HG03108 (cell line): Measurements from ENCODE around the gene GMDS.

Experiments
- ATAC-seq: cut with Tn5 transposase; IDR thresholded peaks from one replicate; pipeline ENCODE4 v1.9.1; 2021; ENCODE audit warnings: moderate library complexity; ENCODE audit not compliant: unreplicated experiment

The GMDS gene

DNA sequence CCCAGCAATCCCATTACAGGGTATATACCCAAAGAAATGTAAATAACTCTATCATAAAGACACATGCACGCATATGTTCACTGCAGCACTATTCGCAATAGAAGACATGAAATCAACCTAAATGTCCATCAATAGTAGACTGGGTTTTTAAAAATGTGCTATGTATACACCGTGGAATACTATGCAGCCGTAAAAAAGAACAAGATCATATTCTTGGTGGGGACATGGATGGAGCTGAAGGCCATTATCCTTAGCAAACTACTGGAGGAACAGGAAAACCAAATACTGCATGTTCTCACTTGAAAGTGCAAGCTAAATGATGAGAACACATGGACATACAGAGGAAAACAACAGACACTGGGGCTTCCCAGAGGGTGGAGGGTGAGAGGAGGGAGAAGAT lies 201.2 kb downstream of the GMDS start:
- no peak for ATAC-seq

DNA sequence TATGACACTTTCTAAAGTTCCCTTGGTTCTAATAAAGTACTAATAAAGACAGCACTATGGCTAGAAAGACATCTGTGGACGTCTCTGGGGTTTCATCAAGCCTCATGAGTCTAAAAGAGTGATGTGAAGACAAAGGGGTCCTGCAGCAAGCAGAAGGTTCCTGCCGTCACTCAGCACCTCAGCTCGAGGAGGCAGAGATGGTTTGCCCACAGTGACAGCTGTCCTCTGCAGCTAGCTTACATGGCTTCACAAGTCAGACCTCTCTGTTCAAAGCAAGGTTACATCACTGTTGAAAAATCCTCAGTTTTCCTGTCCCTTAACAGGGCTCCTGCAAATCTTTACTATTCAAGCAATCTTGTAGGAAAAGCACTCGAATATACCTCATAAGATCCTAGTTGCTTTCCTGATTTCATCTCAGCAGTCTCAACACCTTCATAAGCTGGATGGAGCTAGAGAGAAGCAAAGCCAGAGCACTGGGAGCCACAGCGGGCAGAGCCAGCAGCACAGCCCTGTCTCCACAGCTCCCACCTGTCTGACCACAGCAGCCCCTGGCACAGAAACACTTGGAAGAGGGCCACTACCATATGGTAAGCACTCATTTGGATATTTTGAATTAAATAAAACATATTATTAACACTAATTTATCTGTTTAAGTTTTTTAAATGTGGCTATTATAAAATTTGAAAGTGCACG lies 202.3 kb downstream of the GMDS start:
- no peak for ATAC-seq

DNA sequence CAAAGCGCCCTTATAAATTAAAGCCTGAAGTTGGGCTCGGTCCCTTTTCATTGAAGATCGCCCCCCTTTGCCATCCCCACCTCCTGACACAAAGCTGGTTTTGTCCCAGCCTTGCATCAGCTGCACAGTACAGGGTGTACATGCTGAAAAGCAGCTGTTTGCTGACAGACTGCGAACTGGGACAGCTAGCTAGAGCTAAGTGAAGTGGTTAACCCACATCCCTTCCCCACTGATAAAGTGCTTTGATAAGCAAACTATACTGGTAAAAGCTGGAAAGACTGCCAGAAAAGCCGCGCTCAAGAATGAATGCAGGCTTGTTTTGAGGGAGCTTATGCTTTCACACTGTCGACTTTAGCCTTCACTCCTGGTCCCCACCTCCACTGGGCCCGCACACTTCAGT lies 207.3 kb downstream of the GMDS start:
- ATAC-seq, result no peak

DNA sequence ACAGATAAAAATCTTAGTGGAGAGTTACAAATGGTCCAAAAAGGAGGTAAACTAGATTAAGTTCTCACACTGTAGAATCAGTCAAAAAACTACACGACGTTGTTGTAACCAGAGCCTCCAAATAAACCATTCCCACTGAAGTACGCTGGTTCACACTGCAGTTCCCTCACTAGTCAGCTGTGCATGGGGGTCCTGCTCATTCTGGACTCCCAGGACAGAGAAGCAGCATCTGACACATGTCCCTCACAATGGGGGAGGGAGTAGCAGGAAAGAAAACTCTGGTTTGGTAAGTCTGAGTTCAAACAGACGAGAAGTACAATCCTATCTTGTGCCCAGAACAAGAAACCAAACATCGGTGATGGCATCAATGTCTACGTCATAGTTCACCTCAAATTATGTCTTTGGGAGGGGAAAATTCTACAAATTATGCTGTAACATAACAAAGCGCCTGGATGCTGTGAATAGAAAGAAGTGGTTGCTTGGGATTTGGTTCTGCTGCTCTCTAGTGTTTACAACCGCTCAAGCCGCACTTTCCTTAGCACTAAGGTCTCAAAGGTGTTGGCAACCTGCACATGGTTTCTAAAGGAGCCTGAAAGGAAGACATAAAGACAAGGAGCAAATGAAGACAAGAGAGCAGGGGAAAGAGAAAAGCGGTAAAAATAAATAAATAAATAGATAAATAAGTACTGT lies 208.0 kb downstream of the GMDS start:
- ATAC-seq, result no peak

DNA sequence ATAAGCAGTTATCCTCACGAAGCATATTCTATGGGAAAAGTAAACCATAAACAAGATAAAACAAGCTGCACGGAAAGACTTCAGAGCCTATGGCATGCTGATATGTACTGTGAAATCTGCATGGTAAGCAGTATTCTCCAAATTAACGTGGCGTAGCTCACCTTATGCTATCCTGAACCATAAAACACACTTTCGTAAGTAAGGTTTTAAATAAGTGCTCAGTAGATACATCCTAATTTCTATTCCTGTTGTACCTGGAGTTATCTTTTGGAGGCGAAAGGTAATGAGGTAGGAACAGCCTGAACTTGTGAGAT lies 208.7 kb downstream of the GMDS start:
- ATAC-seq, result no peak

DNA sequence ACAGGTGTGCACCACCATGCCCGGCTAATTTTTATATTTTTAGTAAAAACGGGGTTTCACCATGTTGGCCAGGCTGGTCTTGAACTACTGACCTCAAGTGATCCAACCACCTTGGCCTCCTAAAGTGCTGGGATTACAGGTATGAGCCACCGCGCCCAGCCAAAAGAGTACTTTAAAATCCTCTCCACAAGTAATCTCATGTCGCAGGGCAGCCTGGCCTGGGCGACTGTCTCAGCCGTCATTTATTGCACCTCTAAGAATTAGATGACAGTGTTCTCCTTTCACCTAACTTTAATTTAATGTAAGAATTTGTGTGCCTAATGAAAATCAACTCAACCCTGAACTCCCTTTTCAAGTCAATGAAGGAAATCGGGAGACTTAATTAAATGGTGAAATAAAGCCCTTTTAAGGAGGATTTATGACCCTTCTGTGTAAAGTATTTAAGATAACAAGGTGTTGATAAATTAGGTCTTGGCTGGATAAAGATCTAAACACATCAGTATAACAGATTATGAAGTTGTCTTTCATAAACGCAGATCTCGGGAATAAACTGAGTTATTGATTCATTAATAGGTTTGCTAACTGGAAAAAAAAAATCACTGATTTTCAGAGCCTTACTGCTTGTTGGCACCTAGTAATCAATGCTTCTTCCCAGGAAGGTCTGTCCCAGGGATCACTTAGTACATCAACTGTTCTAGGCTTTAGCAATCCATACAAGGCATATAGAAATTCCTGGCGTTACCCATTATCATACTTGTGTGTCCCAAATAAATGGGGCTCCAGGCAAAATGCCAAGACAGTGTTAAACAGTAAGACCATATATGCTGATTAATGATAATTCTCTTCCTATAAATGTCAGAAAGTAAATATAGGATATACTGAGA lies 209.3 kb downstream of the GMDS start:
- no peak for ATAC-seq

DNA sequence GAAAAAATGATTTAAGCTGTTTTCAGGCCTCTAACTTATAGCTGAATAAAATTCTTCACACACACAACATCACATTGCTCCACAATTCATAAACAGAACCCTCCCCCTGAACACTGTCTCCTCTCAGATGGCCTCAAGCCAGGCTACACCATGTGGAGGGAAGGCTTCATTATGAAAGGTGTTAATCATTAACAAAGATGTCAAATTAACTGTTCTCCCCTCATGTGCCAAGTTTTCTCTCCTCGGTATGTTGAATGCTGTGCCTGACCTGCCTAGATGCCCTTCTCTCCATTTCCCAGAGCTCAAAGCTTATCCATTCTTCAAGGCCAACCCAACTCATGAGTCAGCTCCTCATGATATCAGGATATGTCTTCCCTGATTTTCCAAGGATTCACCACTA lies 210.4 kb downstream of the GMDS start:
- ATAC-seq, result no peak

DNA sequence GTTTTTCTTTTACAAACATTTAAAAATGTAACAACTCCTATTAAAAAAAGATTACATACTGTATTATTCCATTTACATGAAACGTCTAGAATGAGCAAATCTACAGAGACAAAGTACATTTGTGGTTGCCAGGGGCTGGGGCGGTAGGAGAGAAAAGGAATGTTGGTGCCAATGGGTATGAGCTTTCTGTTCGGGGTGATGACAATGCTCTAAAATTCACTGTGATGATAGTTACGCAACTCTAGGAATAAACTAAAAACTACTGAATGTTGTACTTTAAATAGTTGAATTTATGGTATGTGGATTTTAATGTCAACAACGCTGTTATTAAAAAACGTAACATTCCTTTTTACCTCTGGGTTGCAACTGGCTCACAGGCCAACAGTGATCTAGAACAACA lies 211.1 kb downstream of the GMDS start:
- ATAC-seq, result no peak

DNA sequence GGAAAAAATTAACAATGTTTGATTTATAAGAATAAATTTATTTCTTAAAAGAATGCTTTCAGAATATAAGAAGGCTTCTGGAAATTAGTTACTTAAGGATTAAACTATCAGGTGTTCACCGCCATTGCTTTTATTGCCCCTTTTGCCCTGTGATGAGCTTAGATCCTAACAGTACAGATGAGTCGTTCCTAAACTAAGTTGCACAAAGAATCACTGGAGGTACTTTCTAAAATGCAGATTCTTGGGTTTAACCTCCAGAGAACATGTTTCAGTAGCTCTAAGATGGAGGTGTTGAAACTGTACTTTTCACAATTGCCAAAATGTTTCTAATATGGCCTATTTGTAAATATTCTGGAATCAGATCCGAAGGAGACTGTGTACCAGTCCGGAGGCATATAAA lies 211.9 kb downstream of the GMDS start:
- ATAC-seq, result no peak

DNA sequence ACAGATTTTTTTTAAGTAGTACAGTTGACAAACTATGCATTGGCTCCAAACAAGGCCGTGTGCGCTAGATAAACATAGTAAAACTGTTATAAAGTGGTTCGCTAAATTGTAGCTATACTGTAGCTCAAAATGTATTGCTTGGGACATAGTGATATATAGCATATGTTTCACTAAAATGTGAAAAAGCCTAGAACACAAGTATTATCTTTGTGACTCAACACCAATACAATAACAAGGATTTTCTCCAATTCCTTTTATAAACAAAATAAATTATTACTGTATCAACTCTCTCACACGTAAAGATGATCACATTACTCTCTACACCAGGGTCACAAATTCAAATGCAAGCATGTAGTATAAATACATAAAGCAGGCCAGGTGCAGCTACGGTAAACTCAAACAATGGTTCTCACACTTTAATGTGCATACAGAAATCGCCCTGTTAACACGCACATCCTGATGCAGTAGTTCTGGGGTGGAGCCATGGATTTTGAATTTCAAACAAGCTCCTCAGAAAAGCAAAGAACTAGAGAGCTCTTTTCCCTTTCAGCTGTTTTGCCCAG lies 214.6 kb downstream of the GMDS start:
- no peak for ATAC-seq

DNA sequence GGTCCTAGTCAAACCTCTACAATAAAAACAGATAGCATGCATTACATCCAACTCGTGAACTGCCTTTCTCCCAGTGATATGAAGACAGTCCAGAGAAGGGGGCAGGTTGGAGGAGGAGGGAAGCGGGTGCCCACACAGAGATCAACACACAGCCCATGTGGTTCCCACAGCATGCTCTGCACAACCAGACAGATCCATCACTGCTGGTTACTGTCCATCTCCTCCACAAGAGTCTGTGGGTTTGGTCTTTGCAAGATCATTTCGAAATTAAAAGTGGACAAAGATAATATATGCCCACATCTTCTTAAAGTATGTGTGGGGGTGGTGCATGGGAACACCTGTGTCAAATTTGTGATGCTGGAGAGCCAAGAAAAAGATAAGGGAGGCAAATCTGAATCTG lies 215.5 kb downstream of the GMDS start:
- ATAC-seq, result no peak

DNA sequence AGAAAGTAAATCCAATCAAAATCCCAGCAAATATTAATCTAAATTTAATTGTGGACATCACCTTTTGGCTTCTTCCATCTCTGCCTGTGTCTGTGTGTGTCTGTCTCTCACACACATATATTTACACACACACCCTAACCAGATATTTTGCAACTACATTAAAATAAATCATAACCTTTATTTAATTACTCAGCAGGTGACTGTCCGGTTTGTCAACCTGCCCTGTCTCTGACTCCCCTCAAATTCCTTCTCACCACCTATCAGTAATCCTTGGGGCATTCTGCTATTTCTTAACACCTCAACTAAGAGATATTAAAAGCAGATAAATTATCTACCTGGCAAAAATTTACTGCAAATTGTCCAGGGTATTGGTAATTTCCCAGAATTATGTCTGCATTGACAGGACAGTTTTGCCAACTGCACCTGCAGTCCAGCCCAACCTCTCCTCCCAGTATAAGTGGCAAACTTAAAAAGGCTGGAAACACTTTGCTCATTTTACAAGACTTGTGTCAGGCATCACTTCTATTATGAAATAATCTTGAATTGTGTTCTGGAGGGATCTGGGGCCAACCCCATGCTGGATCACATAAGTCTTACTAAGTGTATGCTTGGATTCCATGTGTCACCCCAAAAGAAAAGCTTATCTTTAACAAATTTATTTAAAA lies 216.1 kb downstream of the GMDS start:
- ATAC-seq, result no peak

DNA sequence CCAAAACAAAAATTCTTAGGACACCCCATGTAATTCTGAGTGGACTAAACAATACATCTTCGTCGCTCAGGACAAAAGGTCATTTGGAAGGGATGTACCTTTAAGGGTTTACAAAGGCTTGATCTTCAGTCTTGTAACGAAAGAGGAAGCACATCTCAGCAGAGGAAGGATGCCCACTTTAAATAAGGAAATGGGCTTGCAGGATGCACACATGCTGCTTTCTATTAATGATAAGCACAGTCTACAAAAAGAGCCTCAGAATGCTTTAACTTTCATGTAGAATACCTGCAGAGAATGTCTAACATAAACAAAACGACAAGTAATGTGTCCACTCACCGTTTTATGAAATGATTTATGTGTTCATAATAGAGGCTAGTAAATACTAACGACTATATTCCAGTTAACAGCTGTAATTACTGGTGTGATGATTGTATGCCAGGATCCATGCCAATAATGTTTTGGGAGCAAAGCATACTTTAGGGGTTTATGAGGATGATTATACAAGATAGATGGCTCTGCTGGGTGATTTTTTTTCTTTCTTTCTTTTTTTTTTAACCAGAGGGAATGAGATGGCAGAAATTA lies 216.9 kb downstream of the GMDS start:
- no peak for ATAC-seq

DNA sequence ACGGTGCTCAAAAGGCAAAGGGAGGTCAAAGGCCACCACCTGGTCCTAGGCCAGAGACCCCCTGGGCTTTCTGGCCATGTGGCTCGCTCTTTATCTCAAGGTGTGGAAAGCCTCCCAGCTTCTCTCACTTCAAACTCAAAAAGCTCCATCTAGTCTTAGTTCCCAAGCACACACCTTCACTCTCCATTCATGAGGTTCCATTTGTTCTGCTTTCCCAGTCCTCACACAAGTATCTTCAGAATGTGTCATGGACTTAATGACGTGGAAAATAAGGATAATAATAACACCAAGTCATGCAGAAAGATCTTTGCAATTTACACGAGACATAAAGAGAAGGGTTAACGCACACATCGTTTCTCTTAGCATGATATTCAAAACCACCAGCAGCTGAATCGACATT lies 219.3 kb downstream of the GMDS start:
- no peak for ATAC-seq

DNA sequence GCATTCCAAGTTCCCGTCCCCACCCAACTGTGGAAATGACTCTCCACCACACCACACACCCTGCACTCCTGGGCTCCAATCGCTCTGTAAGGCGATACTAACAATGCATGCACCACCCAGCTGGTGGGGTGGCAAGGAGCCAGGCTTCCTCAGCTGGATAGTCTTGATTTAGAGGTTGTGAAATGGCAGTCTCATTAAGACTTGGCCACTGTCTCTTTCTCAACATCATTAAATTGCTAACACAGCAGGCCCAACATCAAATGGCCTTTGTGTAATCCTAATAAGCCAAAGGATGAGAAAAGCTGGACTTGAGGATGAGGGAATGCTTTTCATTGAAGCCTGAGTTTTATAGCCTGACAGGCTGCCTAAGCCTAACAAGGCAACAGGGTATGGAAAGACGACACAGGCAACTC lies 223.7 kb downstream of the GMDS start:
- ATAC-seq, result no peak

DNA sequence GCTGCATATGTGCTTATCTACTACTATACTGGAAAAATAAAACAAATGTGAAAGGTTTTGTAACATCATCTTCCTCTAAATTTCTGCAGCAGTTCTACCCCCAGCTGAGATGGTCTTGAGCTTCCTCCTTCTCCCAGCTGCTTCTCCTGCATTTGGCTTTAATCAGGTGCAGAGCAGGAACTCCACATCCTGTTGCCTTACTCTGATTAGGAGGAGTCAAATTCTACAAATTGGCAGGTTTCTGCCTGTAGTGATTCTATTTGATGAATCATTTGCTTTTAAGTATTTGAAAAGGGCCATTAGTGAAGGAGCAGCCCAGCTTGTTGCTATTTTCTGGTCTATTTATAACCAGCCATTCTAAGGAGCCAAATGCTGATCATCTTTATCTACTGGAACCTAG lies 224.5 kb downstream of the GMDS start:
- no peak for ATAC-seq

DNA sequence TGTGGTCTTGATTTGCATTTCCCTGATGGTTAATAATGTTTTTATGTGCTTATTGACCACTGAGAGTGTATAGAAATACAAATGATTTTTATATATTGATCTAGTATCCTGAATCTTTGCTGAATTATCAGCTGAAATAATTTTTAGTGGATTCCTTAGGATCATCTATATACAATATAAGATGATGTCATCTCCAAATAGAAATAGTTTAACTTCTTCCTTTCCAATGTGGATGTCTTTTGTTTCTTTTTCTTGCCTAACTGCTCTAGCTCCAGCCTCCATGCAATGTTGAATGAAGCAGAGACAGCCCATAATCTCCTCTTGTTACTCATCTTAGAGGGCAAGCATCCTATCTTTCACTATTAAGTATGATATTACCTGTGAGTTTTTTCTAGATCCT lies 226.4 kb downstream of the GMDS start:
- ATAC-seq, result no peak

DNA sequence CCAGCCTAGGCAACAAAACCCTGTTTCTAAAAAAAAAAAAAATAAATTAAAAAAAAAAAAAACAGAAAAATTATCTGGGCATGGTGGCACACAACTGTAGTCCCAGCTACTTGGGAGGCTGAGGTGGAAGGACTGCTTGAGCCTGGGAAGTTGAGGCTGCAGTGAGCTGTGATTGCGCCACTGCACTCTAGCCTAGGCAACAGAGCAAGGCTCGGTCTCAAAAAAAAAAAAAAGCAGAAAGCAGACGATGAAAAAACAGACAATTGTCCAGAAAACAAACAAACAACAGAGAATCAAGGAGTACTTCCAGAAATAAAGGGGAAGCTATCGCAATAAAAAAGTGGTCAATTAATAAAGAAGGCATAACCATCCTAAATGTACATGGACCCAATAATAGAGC lies 229.4 kb downstream of the GMDS start:
- no peak for ATAC-seq

DNA sequence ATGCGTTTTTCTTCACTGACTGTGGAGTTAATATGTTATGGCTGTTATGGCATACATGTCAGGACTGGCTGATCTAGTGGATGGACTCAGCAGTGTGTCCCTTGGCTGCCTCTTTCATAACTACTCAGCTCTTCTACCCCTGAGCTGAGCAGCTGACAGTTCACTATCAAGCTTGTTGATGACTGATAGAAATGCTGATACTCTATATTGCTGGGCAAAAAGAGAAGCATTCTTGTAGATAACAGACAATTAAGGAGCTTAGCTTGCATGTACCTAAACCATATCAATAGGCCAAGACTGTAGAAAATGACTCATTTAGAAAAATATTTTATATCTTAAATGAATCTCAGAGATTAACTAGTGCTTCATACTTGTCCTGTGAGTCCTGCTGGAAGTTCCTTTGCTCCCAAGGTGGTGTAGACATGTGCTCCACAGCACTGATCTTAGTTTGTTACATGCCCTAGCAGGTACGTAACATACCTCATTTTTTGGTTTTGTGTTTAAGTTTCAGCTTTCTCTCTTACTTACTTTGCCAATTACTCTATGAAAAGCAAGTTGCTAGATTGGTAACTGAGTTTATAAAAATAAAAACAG lies 236.9 kb downstream of the GMDS start:
- no peak for ATAC-seq

DNA sequence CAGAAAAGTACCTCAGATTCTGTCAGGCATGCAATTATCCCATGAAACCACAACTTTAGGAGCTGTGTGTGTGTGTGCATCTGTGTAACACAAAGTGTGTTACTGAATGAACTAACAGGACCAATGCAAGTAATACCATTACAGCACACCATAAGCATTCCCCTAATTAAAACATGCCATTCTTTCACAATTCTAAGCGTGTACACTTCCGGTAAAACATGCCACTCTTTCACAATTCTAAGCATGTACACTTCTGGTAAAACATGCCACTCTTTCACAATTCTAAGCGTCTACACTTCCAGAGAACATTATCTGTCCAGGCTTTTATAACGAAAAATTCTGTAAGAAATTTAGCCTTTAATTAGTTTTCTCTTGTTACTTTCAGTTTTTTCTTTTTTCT lies 238.2 kb downstream of the GMDS start:
- no peak for ATAC-seq

DNA sequence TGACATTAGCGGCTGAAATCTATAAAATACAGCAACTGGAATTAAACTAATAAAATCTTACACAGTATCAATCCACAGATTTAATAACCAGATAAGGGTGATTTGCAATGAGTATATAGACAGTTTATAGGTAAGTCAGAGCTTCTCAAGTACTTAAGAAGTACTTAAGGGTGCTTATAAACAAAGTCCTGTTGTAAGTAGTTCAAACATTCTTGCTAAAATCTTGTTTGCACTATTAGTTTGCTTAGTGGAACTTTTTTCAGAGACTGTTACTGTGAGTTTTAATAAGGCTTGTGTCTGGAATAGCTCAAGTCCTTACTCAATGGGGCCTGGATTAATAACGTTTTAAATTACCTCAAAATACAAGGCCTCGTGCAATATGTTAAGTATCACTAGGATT lies 240.5 kb downstream of the GMDS start:
- no peak for ATAC-seq
